Breast epithelium (tissue), 3 donors: ENCODE results near the gene ANO7.

ENCODE experiments used
- POLR2A ChIP-seq: fragments of 450-650 bp; IDR thresholded peaks from one replicate; pipeline ENCODE4 v1.6.1; 2016; ENCODE audit warnings: antibody characterized with exemption, mild to moderate bottlenecking, moderate library complexity
- POLR2AphosphoS5 ChIP-seq, 3 donors: sonication (generic); formaldehyde crosslinking; IDR thresholded peaks; one replicate each; pipeline ENCODE4 v1.6.1; 2017; ENCODE audit warnings: antibody characterized with exemption in 3 of 3
- TF ChIP-seq, protein P1 (sequence below), 3 donors: fragments of 450-650 bp; IDR thresholded peaks; one replicate each; pipeline ENCODE4 v1.5.1; 2016 to 2017; ENCODE audit warnings: antibody characterized with exemption in 3 of 3, mild to moderate bottlenecking in 3 of 3, moderate library complexity in 3 of 3

- no peak for TF ChIP-seq POLR2A
- no peak for TF ChIP-seq POLR2AphosphoS5 (IDR thresholded peaks at IDR 0.05)
- TF ChIP-seq, protein P1, sequence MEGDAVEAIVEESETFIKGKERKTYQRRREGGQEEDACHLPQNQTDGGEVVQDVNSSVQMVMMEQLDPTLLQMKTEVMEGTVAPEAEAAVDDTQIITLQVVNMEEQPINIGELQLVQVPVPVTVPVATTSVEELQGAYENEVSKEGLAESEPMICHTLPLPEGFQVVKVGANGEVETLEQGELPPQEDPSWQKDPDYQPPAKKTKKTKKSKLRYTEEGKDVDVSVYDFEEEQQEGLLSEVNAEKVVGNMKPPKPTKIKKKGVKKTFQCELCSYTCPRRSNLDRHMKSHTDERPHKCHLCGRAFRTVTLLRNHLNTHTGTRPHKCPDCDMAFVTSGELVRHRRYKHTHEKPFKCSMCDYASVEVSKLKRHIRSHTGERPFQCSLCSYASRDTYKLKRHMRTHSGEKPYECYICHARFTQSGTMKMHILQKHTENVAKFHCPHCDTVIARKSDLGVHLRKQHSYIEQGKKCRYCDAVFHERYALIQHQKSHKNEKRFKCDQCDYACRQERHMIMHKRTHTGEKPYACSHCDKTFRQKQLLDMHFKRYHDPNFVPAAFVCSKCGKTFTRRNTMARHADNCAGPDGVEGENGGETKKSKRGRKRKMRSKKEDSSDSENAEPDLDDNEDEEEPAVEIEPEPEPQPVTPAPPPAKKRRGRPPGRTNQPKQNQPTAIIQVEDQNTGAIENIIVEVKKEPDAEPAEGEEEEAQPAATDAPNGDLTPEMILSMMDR (IDR thresholded peaks at IDR 0.05), result no peak
These were observed 22.8 kb downstream of the ANO7 start for GRCh38 chr2:241211276-241211675.
